ENCODE measurements around the gene BMPR1A.

GRCh38 chr10:86880971-86881370 lies 124.6 kb downstream of the BMPR1A start:
- TF ChIP-seq, protein P1, sequence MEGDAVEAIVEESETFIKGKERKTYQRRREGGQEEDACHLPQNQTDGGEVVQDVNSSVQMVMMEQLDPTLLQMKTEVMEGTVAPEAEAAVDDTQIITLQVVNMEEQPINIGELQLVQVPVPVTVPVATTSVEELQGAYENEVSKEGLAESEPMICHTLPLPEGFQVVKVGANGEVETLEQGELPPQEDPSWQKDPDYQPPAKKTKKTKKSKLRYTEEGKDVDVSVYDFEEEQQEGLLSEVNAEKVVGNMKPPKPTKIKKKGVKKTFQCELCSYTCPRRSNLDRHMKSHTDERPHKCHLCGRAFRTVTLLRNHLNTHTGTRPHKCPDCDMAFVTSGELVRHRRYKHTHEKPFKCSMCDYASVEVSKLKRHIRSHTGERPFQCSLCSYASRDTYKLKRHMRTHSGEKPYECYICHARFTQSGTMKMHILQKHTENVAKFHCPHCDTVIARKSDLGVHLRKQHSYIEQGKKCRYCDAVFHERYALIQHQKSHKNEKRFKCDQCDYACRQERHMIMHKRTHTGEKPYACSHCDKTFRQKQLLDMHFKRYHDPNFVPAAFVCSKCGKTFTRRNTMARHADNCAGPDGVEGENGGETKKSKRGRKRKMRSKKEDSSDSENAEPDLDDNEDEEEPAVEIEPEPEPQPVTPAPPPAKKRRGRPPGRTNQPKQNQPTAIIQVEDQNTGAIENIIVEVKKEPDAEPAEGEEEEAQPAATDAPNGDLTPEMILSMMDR (IDR thresholded peaks at IDR 0.05) = no peak
- TF ChIP-seq POLR2A (IDR thresholded peaks at IDR 0.05) = no peak
